SK-N-DZ (cell line): ENCODE measurements around the gene TFAP2B.

Experiments used
- DNase-seq: peaks from one replicate; pipeline ENCODE4 v3.0.0-alpha.2; 2015; ENCODE audit warnings: low spot score

The TFAP2B gene

GRCh38 chr6:50847890-50848594 lies 29.4 kb downstream of the TFAP2B start:
- DNase-seq, result no peak

GRCh38 chr6:50848989-50849795 lies 30.5 kb downstream of the TFAP2B start:
- DNase-seq, result no peak

DNA sequence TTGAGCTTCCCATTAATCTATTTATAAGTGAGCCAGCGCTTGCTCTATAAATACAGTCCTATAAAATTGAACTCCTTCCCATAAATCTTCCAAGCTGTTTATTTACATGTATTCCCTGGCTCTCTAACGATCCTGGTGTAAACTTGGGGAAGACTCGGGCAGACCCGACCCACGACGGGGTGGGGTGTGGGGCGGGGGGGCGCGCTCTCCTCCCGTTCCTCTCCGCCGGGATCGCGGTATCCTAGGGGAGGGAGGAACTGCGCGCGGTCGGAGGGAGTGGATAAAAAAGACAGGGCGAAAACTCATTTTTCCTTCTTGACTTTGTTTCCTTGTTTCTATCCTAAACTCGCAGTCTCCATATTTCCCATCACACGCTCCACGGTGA lies 31.1 kb downstream of the TFAP2B start:
- no peak for DNase-seq

DNA sequence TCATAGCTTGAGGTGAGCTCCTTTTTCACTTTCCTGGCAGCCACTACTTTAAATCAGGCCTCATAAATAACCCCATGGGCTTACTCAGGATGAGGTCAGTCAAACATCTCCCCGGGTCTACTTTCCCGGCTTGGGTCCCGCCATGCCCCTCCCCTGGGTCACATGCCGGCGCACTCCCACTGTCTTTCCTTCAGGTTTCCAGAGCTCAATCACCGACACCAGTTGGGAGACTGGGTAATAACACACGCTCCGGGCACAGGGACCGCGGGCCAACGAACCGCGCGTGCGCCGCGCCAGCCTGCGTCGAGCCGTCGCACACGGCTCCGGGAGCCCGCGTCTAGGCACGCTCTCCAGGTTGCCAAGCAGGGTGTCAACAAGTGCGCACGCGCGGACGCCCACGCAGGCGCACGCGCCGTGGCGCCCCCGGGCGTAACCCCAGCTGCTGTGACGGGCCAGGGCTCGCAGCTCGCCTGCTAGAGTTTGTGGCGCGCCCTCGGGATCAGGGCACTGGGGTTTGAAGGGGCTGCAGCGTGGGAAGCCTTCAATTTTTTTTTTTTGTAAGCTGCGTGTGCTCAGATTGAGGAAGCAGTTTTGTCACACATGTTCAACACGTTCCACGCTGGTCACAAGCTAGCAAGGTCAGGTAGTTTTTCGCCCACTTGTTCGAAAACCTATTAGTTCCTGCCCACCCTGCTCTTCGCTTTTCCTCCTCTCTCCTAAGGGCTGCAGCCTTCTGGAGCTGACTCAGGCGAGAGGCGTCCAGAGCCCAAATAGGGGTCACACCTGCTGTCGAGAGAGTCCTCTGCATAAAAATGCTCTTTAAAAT lies 31.8 kb downstream of the TFAP2B start:
- DNase-seq, result no peak

DNA sequence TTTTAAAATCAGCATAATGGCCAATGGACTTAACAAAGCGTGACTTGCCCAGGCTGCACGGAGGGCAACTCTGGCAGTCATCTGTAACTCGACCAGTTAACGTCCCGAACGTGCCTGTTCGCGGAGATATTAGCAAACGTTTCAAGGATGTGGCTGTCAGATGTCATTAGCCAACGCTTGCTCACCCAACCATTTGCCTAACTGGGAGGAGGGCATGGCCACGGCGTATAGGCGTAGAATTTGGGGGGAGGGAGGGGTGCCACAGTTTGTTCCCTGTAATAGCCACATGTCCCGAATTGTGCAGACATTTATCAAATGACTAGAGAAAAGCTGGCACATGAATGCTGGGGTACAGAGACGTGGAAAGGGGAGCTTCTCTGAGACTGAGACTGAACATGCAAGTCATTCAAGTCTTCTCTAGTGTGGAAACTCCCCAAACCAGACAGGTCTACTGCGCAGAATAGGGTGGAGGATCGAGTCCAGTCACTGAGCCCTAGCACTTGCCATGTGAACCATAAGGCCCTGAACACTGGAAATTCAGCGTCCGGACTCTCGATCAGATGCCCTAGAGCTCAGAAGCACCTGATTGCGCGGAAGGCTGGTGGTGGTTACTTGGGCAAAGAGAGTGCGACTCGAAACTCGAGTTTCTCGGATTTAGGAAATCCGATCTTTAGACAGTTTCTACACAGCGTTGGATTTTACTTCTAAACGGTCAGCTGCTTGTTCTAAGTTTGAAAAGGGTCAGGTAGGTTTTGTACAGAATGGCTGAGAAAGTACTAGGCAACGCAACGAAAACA lies 32.6 kb downstream of the TFAP2B start:
- DNase-seq, result no peak

GRCh38 chr6:50853939-50854338 lies 35.3 kb downstream of the TFAP2B start:
- DNase-seq, result no peak

DNA sequence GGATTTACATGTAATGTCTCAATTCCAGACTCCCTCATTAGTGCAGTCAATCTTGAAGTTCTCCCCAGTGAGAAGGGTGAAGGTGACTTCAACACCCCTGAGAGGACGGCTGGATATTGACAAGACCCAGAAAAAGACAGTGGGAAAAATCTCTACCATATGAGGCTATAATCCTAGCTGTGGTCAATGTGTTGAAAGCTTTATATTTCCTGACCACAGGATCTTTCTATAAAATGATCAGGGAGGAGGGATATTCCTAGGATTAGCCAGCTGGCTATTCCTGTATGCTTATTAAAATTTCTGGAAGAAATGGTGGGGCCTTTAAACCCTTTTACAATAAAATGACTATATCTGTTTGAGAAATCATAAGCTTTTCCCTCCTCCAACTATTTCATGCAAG lies 43.0 kb downstream of the TFAP2B start:
- no peak for DNase-seq

DNA sequence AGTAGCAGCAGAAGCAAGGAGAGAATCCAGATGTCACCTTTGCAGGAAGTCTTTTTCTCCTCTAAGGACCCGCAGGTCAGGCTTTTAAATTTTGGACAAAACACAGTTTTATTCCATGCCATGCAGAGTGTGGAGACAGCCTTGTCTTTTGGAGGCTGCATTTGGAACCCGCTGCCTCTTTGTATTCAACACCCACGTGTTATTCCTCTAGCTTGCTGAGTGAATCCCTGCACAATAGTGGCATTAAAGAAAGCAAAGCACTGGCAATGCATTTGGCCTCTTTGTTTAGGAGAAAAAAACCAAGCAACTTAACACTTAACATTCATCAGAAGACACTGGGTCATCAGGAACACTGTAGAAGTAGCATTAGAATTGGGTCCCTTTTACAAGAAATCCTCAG lies 43.5 kb downstream of the TFAP2B start:
- no peak for DNase-seq

GRCh38 chr6:50864601-50865000 lies 45.9 kb downstream of the TFAP2B start:
- no peak for DNase-seq

DNA sequence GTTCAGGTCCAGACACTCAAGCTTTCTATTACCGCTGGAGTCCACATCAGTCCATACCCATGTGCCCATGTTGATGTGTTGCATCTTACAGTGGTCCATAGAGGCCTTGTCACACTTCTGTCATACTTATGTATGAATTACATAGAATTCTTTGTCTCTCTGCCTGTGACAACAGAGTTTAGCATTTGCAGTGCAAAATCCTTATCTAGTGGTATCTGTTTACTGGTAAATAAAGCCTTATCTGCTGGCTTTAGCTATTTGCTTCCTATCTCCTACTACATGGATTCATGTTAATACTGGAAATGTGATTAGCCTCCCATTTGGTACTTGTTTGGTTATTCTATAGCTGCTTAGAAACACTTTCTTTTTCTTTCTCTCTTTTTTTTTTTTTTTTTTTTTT lies 49.8 kb downstream of the TFAP2B start:
- DNase-seq, result no peak

DNA sequence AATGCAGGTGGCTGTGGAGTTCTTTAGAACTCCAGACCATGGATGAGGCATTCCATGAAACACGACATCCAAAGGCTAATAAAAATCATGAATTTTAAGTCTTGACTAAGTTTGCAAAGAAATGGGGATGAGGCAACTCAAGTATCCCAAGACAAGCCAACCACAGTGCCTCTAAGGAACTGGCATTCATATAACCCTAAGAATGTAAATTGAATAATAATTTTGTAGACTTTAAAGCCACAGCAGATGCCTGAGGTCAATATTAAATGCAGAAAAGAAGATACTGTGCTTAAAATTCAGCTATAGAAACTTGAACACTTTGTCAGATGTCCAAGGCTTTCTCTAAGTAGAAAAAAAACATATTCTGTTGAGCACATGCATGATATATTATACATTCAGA lies 54.5 kb downstream of the TFAP2B start:
- DNase-seq, result no peak

DNA sequence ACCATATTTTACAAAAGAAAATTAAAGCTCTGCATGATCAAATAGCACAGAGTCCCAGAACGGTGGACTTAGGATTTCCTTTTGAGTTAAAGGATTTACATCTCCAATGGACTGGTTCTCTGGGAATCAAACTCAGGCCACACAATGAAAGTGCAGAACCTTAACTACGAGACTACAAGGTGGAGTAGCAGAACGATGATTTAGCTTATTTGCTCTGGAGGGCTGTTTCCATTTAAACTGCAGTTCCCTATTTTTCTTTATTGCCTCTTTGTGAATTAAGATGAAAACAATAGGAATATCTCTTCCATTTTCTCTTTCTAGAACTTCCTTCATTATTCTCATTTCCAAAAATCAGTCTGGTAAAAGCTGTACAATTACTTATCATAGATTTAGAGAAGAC lies 65.7 kb downstream of the TFAP2B start:
- DNase-seq, result no peak

- no peak for DNase-seq
Observed at GRCh38 chr6:50887112-50887511, 68.4 kb downstream of the TFAP2B start.

- no peak for DNase-seq
Observed at GRCh38 chr6:50889497-50889896, 70.8 kb downstream of the TFAP2B start.

DNA sequence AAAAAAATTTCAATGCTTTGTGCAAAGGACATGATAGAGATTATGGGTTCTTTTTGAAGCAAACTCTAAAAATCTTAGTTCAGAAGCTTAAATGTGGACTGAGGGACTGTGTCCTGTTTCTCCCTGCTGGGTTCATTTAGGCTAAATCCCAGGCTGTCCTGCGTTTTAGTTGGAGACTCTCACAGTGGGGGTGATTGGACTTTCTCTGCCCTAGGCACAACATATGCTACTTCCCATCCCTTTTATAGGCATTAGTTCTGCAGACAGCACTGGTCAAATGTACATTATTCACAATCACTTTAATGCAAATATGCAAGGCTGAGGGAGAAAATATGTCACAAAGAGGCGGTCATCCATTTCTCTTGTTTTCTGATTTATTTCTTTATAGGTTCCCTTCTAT lies 71.3 kb downstream of the TFAP2B start:
- no peak for DNase-seq

- DNase-seq, result no peak
Observed at GRCh38 chr6:50890579-50890978, 71.9 kb downstream of the TFAP2B start.

DNA sequence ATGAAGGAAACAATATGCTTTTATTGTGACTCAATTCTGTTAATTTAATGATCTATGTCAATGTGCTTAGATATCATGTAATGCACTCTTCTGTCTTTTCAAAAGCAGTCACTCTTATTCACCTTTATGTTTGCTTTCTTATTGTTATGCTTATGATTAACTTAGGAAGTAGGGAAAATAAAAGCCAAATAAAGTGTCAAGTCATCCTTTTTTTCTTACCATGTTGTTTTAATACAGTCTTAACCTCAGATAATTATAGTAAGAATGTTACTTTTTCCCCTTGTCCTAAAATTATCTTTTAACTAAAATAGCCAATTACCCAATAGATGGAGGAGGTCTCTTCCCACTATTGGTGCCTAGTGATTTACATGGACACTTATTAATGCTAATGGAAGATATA lies 72.6 kb downstream of the TFAP2B start:
- no peak for DNase-seq
